ENCODE results near the gene SRP14. TPM values are rescaled to one million over a fixed set of nuclear protein-coding genes. Genes with fewer than 3 reads are reported as not detected.
"Not testable (repeated sequence)": the region's sequence is repeated elsewhere in the genome, so short reads cannot be mapped to it uniquely, and the experiment has no call there.

Gene SRP14
- total RNA-seq, 1 donor from 2014 or later = 112 TPM

DNA sequence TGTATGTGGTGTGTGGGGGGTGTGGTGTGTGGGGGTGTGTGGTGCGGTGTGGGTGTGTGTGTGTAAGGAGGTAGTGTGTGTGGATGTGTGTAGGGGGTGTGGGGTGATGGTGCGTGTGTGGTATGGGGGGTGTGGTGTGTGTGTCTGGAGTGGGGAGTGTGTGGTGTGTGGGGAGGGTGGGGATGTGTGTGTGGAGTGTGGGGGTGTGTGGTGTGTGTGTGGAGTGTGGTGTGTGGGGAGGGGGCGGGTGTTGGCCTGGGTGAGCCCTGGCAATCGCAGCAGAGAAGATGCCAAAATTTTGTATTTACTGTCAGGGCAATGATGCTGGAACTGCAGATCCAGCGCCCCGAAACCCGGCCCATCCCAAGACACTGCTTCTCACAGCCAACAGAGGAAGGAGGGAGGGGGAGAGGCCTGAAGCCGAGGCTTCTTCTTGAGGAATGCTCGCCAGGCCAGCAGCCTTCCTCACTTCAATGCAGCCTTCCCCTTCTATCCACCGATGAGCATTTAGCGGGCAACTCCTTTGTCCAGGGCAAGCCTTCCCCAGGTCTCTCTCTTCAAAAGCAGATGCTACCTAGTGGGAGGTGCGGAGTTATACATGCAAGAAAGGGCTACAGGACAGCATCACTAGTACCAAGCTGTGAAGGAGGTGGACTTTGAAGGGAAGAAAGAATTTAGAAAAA is 11.9 kb upstream of the SRP14 start:
- no peak for DNase-seq

- no peak for DNase-seq
Observed at GRCh38 chr15:40048926-40049475, 10.0 kb upstream of the SRP14 start.

- no peak for DNase-seq
Observed at GRCh38 chr15:40048211-40048792, 9.3 kb upstream of the SRP14 start.

DNA sequence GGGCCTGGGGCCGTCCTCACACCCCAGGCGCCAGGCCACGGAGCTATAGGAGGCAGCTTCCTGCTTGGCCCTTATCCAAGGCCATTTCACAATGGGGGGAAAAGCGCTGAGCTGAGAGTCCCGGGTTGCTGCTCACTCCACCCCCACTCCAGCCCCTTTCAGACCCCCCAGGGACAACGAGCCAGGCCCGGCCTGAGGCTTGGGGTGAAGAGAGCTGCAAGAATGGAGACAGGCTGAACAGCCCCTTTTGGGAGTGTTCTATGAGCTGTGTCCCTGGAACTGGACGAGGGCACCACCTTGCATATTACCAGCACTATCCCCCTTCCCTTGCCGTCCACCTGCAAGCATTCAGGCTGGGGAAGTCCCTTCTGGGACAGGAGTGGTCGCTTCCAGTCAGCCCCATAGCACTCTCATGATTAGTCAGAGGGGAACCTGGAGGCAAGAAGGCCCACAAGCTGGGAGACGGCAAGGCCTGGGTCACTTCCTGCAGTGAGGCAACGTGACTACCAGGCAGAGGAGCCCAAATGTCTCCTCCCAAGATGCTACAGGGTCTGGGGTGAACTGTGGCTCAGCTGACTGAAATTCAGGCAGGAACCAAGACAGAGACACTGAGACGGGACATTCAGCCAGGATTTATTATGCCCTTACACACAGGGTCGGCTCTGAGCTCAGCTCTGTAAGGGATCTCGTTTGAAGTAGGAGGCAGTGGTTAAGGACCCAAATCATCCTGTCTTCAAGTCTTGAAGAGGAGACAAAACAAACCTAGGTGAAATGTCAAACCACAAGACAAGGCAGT is 8.6 kb upstream of the SRP14 start:
- peak; percentile 13 for DNase-seq

GRCh38 chr15:40046721-40047414 is 7.9 kb upstream of the SRP14 start:
- no peak for DNase-seq

DNA sequence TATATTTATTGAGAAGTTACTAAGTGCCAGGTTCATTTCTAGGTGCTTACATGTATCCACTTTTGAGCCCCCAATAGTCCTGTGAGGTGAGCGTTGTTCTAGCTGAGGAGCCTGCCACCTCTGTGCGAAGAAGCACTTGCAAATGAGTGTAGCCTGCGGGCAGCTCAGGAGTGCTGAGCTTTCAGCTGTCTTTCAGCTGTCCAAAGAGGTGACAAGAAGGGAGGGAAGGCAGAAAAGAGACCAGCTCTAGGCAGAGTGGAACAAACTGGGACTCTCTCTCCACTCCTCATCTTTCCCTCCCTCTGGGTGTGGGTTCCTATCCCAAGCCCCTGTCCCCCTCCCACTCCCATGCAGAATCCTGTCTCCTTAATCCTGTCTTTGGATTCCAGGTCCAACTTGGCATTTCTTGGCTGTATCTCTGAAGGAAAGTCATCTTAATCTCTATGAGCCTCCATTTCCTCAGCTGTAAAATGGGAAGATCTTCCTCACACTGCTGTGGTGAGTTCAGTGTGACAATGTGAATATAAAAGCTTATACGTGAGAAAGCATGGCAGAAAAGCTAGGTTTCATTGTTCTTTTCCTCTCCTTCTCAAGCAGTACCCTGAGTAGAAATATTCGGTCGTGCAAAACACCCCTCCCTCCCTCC is 6.7 kb upstream of the SRP14 start:
- no peak for DNase-seq

- peak; percentile 43 for DNase-seq
Observed at GRCh38 chr15:40044717-40045571, 6.0 kb upstream of the SRP14 start.

DNA sequence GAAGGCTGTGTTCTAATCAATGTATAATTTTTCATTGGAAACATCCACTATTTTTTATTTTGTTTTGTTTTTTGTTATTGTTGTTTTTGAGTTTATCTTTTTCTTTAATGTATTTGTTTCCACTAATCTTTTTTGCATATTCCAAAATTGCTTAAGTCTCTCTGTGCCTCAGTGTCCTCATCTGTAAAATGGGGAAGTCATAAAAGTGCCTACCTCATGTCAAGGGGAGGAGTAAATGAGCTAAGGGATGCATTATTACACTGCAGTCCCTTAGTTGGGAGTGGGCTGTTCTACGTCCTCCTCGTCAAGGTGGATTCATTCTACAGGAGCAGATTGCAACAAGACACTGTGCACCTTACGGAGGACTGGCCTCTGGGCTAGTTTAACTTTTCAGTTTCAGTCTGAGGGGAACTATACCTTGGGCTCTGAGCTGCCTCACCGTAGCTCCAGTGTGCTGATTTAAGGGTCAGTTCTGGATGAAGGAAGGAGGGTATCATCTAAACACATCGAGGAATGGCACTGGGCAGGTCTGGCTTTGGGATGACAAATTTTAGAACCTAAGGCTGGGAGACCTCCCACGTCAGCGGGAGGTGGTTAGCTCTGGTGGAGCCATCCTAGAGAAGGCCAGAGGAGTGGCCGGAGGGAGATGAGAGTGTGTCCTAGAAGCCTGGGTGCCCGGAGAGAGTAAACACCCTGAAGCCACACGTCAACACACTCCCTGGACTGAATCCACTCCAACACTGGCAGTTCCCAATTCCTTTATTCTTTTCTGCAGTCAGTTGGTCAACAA is 5.1 kb upstream of the SRP14 start:
- no peak for DNase-seq

- no peak for DNase-seq
Observed at GRCh38 chr15:40042791-40043320, 3.9 kb upstream of the SRP14 start.

- DNase-seq = no peak
Observed at GRCh38 chr15:40040770-40041169, 1.8 kb upstream of the SRP14 start.

DNA sequence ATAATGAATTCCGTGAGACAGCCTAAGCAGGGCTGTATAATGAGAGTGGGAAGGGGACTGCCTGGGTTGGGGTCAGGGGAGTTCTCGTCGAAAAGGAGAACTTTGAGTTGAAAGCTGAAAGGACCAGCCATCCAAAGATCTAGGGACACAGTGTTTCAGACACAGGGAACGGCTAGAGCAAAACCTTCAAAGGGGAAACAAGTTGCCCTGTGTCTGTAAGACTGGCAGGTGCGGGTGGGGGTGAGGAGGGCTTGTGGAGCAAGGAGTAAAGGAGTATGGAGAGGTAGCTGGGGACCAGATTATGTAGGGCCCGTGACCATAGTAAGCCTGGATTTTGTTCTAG is 1.3 kb upstream of the SRP14 start:
- DNase-seq = no peak

DNA sequence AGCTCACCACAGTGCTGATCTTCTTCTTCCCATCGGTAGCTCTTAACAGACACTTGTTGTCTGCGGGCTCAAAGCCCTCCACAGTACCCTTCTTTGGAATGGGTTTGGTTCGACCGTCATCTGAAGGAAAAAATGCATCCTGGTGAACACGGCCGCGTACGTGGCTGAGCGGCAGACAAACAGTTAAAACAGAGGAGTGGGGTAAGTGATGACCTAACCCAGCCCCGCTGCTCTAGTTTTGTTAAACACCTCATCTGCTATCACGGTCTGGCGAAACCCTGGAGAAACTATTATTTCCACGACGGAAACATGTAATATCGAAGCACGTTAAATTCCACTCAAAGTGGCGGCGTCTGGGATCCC is 725 bp downstream of the SRP14 start:
- no peak for DNase-seq

- DNase-seq = no peak
Observed at GRCh38 chr15:40037721-40038120, 1.3 kb downstream of the SRP14 start.

GRCh38 chr15:40035182-40035581 is 3.8 kb downstream of the SRP14 start:
- DNase-seq = not testable (repeated sequence)

- no peak for DNase-seq
Observed at GRCh38 chr15:40034186-40034946, 4.6 kb downstream of the SRP14 start.

DNA sequence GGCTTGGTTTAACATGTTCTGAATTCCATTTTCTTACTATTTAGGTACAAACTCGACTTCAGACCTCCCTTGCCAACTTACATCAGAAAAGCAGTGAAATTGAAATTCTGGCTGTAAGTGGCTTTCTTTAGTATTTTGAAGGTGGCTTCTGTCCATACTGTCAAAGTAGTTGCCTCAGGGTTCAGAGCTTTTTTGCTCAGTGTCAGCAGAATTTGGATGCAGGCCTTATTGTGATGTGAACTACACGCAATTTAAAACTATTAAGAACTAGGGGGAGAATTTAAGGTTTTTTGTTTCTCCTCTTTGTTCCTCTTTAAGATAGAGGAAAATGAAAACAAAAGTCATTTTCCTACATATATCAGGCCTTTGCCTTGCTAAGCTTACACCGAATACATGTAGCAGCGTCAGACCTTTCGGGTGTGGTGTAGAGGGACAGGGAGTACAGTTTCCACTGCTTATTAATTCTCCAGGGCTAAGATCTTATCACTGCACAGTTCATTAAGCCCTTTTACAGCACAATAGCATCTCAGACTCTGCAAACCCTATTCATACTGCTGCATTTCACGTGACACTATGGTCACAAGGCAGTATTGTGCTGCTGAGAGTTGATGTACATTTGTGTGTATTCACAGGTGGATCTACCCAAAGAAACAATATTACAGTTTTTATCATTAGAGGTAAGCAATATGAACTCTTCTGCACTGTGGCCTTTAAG is 6.7 kb downstream of the SRP14 start:
- no peak for DNase-seq

- DNase-seq = no peak
Observed at GRCh38 chr15:40031300-40031699, 7.7 kb downstream of the SRP14 start.

DNA sequence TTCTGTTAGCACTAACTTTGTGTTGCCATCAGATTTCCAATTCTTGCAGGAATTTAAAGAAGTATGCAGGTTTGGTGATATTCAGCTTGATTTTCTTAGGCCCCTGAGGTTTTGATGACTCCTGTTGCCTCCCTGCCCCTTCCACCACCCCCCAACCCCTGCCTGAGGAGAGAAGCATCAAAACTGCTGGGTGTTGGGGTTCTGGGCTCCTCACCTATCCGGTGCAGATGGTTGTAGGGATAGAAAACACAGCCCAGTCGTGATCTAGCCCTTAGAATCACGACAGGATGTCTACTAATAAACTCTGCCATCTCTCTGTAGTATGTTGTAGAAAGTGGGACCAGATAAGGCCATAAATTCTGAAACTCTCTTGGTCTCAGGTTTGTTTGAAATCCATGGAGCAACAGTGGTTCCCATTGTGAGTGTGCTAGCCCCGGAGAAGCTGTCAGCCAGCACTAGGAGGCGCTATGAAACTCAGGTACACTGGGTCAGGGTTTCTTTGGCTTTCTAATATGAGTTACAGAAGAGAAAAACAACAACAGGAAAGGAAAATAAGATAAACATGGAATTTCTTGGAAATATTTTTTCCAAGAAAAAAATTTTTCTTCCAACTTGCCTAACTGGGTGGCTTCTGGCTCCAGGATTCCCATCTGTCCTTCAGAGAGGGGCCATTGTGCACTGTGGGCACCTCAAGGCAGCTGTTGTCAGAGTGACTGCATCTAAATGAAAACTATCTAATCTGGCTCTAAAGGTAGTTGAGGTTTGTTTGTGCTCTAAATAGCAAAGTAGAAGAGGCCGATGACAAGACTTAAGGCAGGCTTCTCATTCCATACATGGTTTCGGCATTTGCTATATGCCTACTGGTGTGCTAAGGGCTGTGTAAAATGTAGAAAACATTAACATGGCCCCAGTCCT is 8.7 kb downstream of the SRP14 start:
- no peak for DNase-seq
